ENCODE data around the gene IQCH.

The IQCH gene

GRCh38 chr15:67341539-67341938 is 87.0 kb downstream of the IQCH start:
- no peak for DNase-seq (ENCODE audit: low spot score)
- no peak for TF ChIP-seq CTCF (IDR thresholded peaks at IDR 0.05; ENCODE audit: borderline replicate concordance, control extremely low read depth, extremely low read depth, insufficient read depth, missing control alignments)
- in situ Hi-C loops (cut with MboI; ENCODE audit: low sequenced_read_pairs, unreplicated experiment) = loop anchor here (5.0 kb wide), 1 partner anchor 51 kb away; no protein-coding TSS in a partner anchor

- TF ChIP-seq CTCF (IDR thresholded peaks at IDR 0.05; ENCODE audit: borderline replicate concordance, control extremely low read depth, extremely low read depth, insufficient read depth, missing control alignments) = no peak
- no peak for DNase-seq (ENCODE audit: low spot score)
- in situ Hi-C loops (cut with MboI; ENCODE audit: low sequenced_read_pairs, unreplicated experiment) = loop anchor here (5.0 kb wide), 1 partner anchor 49 kb away; no protein-coding TSS in a partner anchor
These were observed 88.6 kb downstream of the IQCH start for GRCh38 chr15:67343206-67343605.

- no peak for DNase-seq (ENCODE audit: low spot score)
- in situ Hi-C loops (cut with MboI; ENCODE audit: low sequenced_read_pairs, unreplicated experiment) = no loop called here
- TF ChIP-seq CTCF (IDR thresholded peaks at IDR 0.05; ENCODE audit: borderline replicate concordance, control extremely low read depth, extremely low read depth, insufficient read depth, missing control alignments) = no peak
These were observed 95.0 kb downstream of the IQCH start for GRCh38 chr15:67349634-67350033.

GRCh38 chr15:67350042-67350441 is 95.5 kb downstream of the IQCH start:
- in situ Hi-C loops (cut with MboI; ENCODE audit: low sequenced_read_pairs, unreplicated experiment) = no loop called here
- no peak for TF ChIP-seq CTCF (IDR thresholded peaks at IDR 0.05; ENCODE audit: borderline replicate concordance, control extremely low read depth, extremely low read depth, insufficient read depth, missing control alignments)
- no peak for DNase-seq (ENCODE audit: low spot score)

- in situ Hi-C loops (cut with MboI; ENCODE audit: low sequenced_read_pairs, unreplicated experiment) = no loop called here
These were observed 103.8 kb downstream of the IQCH start for GRCh38 chr15:67358391-67358790.

GRCh38 chr15:67358812-67359211 is 104.2 kb downstream of the IQCH start:
- DNase-seq (ENCODE audit: low spot score) = no peak
- TF ChIP-seq CTCF (IDR thresholded peaks at IDR 0.05; ENCODE audit: borderline replicate concordance, control extremely low read depth, extremely low read depth, insufficient read depth, missing control alignments) = no peak
- in situ Hi-C loops (cut with MboI; ENCODE audit: low sequenced_read_pairs, unreplicated experiment) = no loop called here

More at GRCh38 chr15:67358391-67358790, 103.8 kb downstream of the IQCH start:
- no peak for TF ChIP-seq CTCF (IDR thresholded peaks at IDR 0.05; ENCODE audit: borderline replicate concordance, control extremely low read depth, extremely low read depth, insufficient read depth, missing control alignments)
- no peak for DNase-seq (ENCODE audit: low spot score)

Measured in GM13976 (cell line).